T47D (cell line): ENCODE data around the gene DPEP2NB.
A peak's percentile ranks its signal among the peaks of the same experiment; 100 is the strongest.
"Not testable (repeated sequence)": the region's sequence is repeated elsewhere in the genome, so short reads cannot be mapped to it uniquely, and the experiment has no call there.

ENCODE experiments used
- DNase-seq, 2 experiments: peaks; one replicate each; pipeline versions ENCODE4 v3.0.0 to v3.0.0-alpha.2; 2011 to 2012; ENCODE audit warnings: low read depth in 1 of 2, low spot score in 1 of 2
- JUND ChIP-seq: IDR thresholded peaks from 2 replicates; pipeline ENCODE4 v1.6.1; 2012; ENCODE audit warnings: low read depth
- in situ Hi-C: cut with HindIII; loops from 2 replicates; pipeline ENCODE4 v1.10.0; 2016; ENCODE audit warnings: low sequenced_read_pairs, low pct_unique_long_range_greater_than_20kb

Gene DPEP2NB

GRCh38 chr16:68003031-68003430 is 12.7 kb downstream of the DPEP2NB start:
- in situ Hi-C loops = no loop called here
- no peak for TF ChIP-seq JUND
- no peak for DNase-seq

GRCh38 chr16:68000450-68000849 is 15.3 kb downstream of the DPEP2NB start:
- DNase-seq = no peak
- no peak for TF ChIP-seq JUND
- in situ Hi-C loops = no loop called here

- no peak for DNase-seq
- TF ChIP-seq JUND = no peak
- in situ Hi-C loops = no loop called here
Observed at GRCh38 chr16:67999985-68000384, 15.7 kb downstream of the DPEP2NB start.

GRCh38 chr16:67998779-67999688 is 16.7 kb downstream of the DPEP2NB start, which contains the start of gene DPEP2:
TSS of gene DPEP2 (minus strand) at chr16:67999484. CDS start at chr16:67993212, 6,272 bp downstream.
- in situ Hi-C loops, DNase-seq: not testable (repeated sequence)

GRCh38 chr16:67998231-67998778 is 17.4 kb downstream of the DPEP2NB start:
- DNase-seq, in situ Hi-C loops: not testable (repeated sequence)

GRCh38 chr16:67996666-67997065 is 19.0 kb downstream of the DPEP2NB start:
- in situ Hi-C loops = no loop called here
- DNase-seq = no peak
- TF ChIP-seq JUND = no peak

GRCh38 chr16:67995423-67995822 is 20.3 kb downstream of the DPEP2NB start:
- in situ Hi-C loops = no loop called here
- no peak for TF ChIP-seq JUND
- no peak for DNase-seq

- DNase-seq, in situ Hi-C loops: not testable (repeated sequence)
Observed at GRCh38 chr16:67994040-67994408, 21.7 kb downstream of the DPEP2NB start.

- TF ChIP-seq JUND = no peak
- DNase-seq = peak; percentile 74 to 77
- in situ Hi-C loops = no loop called here
Observed at GRCh38 chr16:67993207-67994039, 22.3 kb downstream of the DPEP2NB start.

GRCh38 chr16:67992661-67993206 is 23.0 kb downstream of the DPEP2NB start:
- in situ Hi-C loops = no loop called here
- no peak for DNase-seq
- TF ChIP-seq JUND = no peak

- in situ Hi-C loops = no loop called here
- DNase-seq = no peak
- no peak for TF ChIP-seq JUND
Observed at GRCh38 chr16:67990018-67990386, 25.7 kb downstream of the DPEP2NB start.

- in situ Hi-C loops = no loop called here
- DNase-seq = no peak
- TF ChIP-seq JUND = no peak
Observed at GRCh38 chr16:67989322-67990017, 26.2 kb downstream of the DPEP2NB start.
